Lung (tissue), 12 donors: ENCODE data around the gene ARMC2. TPM values are rescaled to one million over a fixed set of nuclear protein-coding genes. Genes with fewer than 3 reads are reported as not detected.

Experiments used
- ATAC-seq: fragments of 200-7000 bp; cut with Tn5 transposase; one replicate; pipeline ENCODE4 v1.9.1; 2020; ENCODE audit warnings: moderate number of reproducible peaks; ENCODE audit not compliant: insufficient read depth, low FRiP score
- DNase-seq, 3 donors: peaks; one replicate each; pipeline ENCODE4 v3.0.0-alpha.2; 2013 to 2017
- H3K27ac ChIP-seq, 2 donors: one replicate each; pipeline ENCODE4 v1.5.1; 2013; ENCODE audit warnings: mild to moderate bottlenecking in 2 of 2, moderate library complexity in 2 of 2, control low read depth in 1 of 2, inconsistent platforms in 1 of 2, low read depth in 1 of 2, low read length in 1 of 2
- H3K27me3 ChIP-seq, 3 donors: one replicate each; pipeline ENCODE4 v1.5.1; 2013; ENCODE audit warnings: low read length in 2 of 3; ENCODE audit not compliant: control insufficient read depth in 3 of 3, insufficient read depth in 3 of 3
- H3K36me3 ChIP-seq, 4 donors: one replicate each; pipeline ENCODE4 v1.5.1; 2013; ENCODE audit warnings: low read length in 4 of 4, mild to moderate bottlenecking in 1 of 4, moderate library complexity in 1 of 4; ENCODE audit not compliant: control insufficient read depth in 4 of 4, insufficient read depth in 4 of 4
- H3K4me1 ChIP-seq, 5 donors: one replicate each; pipeline ENCODE4 v1.5.1; 2013; ENCODE audit warnings: low read length in 5 of 5, mild to moderate bottlenecking in 2 of 5, moderate library complexity in 1 of 5; ENCODE audit not compliant: control insufficient read depth in 5 of 5, insufficient read depth in 5 of 5
- H3K4me3 ChIP-seq: one replicate; pipeline ENCODE4 v1.5.1; 2013; ENCODE audit warnings: mild to moderate bottlenecking, control low read depth, moderate library complexity
- H3K9ac ChIP-seq, 2 donors: one replicate each; pipeline ENCODE4 v1.5.1; 2013; ENCODE audit warnings: low read length in 2 of 2, control low read depth in 1 of 2; ENCODE audit not compliant: insufficient read depth in 1 of 2
- H3K9me3 ChIP-seq, 4 donors: one replicate each; pipeline ENCODE4 v1.5.1; 2013; ENCODE audit warnings: low read length in 3 of 4, mild to moderate bottlenecking in 1 of 4, moderate library complexity in 1 of 4; ENCODE audit not compliant: control insufficient read depth in 4 of 4, insufficient read depth in 3 of 4
- WGBS, 2 donors: extraction: QIAGEN DNeasy Blood & Tissue Kit; methylation state at CpG; one replicate each; pipeline ENCODE4 v1.1.7; 2013; 5-methylcytosine and 5-hydroxymethylcytosine counted together
- polyA plus RNA-seq, 2 donors: library from polyadenylated mRNA; stranded (reverse); fragments of 200-250 nt; gene quantifications; one replicate each; pipeline ENCODE4 v1.2.1, GENCODE V29; 2013
- total RNA-seq, 2 donors: library from RNA; depleted of rRNA in 1 of 2; stranded (reverse); fragments of >200 nt in 1 of 2; gene quantifications; one replicate each; pipeline ENCODE4 v1.2.1, GENCODE V29; 2014 to 2021
- TF ChIP-seq, protein P1 (sequence below): IDR thresholded peaks from 2 replicates; pipeline ENCODE4 v1.5.1; 2012; ENCODE audit warnings: mild to moderate bottlenecking; ENCODE audit errors: control extremely low read depth, extremely low read depth
- donor health status: control.
- donor health status: control.
- donor health status: Bipolar disorder and iron deficiency.
- donor health status: healthy.
- donor health status: DM: yes; HTN: yes; CAD: no.

ARMC2 gene
- total and polyA plus RNA-seq, 4 donors = 2.9 to 16.5 (median 7.4) TPM

- Histone ChIP-seq H3K4me3 (no peak overlapping the region), H3K36me3 (peaks cover 8 to 42% (median 22%) of the 10 kb centered on the region in 4 donors), H3K9me3 (no peaks in the 10 kb centered on the region), H3K4me1 (peaks cover 0 to 18% (median 5%) of the 10 kb centered on the region in 5 donors), H3K27me3 (no peaks in the 10 kb centered on the region), H3K27ac (peak overlapping the region in 1 of 2 donors; percentile 40), H3K9ac (no peak overlapping the region)
- TF ChIP-seq, protein P1, sequence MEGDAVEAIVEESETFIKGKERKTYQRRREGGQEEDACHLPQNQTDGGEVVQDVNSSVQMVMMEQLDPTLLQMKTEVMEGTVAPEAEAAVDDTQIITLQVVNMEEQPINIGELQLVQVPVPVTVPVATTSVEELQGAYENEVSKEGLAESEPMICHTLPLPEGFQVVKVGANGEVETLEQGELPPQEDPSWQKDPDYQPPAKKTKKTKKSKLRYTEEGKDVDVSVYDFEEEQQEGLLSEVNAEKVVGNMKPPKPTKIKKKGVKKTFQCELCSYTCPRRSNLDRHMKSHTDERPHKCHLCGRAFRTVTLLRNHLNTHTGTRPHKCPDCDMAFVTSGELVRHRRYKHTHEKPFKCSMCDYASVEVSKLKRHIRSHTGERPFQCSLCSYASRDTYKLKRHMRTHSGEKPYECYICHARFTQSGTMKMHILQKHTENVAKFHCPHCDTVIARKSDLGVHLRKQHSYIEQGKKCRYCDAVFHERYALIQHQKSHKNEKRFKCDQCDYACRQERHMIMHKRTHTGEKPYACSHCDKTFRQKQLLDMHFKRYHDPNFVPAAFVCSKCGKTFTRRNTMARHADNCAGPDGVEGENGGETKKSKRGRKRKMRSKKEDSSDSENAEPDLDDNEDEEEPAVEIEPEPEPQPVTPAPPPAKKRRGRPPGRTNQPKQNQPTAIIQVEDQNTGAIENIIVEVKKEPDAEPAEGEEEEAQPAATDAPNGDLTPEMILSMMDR = no peak
- peak in 2 of 3 donors; percentile 29 to 56 for DNase-seq
- no peak for ATAC-seq
These were observed 147.1 kb downstream of the ARMC2 start for GRCh38 chr6:108995296-108995695.

DNA sequence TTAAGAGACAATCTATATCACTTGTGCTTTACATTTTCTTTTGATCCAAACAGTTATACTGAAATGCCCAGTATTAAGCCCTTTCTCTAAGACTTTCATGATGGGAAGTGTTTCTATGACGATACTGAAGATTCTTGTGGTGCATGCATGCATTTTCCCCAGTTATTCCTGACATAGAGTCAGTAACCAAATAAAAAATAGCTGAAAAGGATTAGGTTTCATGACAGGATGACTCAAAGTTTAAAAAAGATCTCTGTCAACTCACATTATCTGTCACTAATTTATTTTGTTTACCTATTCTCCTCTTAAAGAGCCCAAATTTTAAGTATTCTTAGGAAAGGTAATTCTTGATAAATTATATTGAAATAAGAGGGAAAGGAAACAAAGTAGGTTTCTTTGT, 148.0 kb downstream of the ARMC2 start:
- Histone ChIP-seq H3K9ac (peak overlapping the region in 1 of 2 donors; percentile 13), H3K4me1 (peaks cover 0 to 27% (median 7%) of the 10 kb centered on the region in 5 donors), H3K27me3 (no peaks in the 10 kb centered on the region), H3K9me3 (no peaks in the 10 kb centered on the region), H3K27ac (no peak overlapping the region), H3K4me3 (no peak overlapping the region), H3K36me3 (peaks cover 4 to 33% (median 15%) of the 10 kb centered on the region in 4 donors)
- ATAC-seq (no peak), DNase-seq (no peak)
- WGBS, 2 donors = 100% methylated on average over 1 of the region's 1 CpG
- TF ChIP-seq, protein P1 = no peak

- peak; percentile 59 to 87 (median 85) for DNase-seq
- Histone ChIP-seq H3K36me3 (peaks cover 1 to 25% (median 9%) of the 10 kb centered on the region in 4 donors), H3K9ac (no peak overlapping the region), H3K27me3 (no peaks in the 10 kb centered on the region), H3K9me3 (no peaks in the 10 kb centered on the region), H3K4me3 (no peak overlapping the region), H3K4me1 (peaks cover 0 to 45% (median 13%) of the 10 kb centered on the region in 5 donors), H3K27ac (peak overlapping the region in 1 of 2 donors; percentile 10)
- WGBS, 2 donors = 91 to 94% methylated on average over 3 of the region's 3 CpGs
- TF ChIP-seq, protein P1 = no peak
- no peak for ATAC-seq
These were observed 150.3 kb downstream of the ARMC2 start for GRCh38 chr6:108998485-108998884.

DNA sequence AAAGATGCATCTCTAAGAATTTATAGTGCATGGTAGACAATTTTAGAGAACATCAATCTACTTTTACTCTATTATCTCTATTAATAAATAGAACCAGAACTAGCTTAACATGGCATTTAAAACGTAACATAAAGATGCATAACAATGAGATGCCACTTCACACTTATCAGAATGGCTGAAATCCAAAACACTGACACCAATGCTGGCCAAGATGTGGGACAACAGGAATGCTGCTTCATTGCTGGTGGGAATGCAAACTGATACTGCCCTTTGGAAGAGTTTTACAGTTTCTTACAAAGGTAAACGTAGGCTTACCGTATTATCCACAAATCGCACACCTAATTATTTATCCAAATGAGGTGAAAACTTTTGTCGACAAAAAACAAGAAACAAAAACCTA, 151.2 kb downstream of the ARMC2 start:
- peaks cover 0 to 52% (median 14%) of the 10 kb centered on the region in 5 donors for H3K4me1 ChIP-seq
- no peak overlapping the region for H3K9ac ChIP-seq
- no peaks in the 10 kb centered on the region for H3K27me3 ChIP-seq
- peak overlapping the region in 1 of 2 donors; percentile 64 for H3K27ac ChIP-seq
- DNase-seq (no peak), ATAC-seq (no peak)
- TF ChIP-seq, protein P1 = no peak
- 89 to 93% methylated on average over 5 of the region's 5 CpGs for WGBS, 2 donors
- H3K36me3 ChIP-seq = peaks cover 0 to 25% (median 9%) of the 10 kb centered on the region in 4 donors
- H3K4me3 ChIP-seq = no peak overlapping the region
- H3K9me3 ChIP-seq = no peaks in the 10 kb centered on the region
